Measurements from ENCODE around the gene SLIT3.

Gene SLIT3

DNA sequence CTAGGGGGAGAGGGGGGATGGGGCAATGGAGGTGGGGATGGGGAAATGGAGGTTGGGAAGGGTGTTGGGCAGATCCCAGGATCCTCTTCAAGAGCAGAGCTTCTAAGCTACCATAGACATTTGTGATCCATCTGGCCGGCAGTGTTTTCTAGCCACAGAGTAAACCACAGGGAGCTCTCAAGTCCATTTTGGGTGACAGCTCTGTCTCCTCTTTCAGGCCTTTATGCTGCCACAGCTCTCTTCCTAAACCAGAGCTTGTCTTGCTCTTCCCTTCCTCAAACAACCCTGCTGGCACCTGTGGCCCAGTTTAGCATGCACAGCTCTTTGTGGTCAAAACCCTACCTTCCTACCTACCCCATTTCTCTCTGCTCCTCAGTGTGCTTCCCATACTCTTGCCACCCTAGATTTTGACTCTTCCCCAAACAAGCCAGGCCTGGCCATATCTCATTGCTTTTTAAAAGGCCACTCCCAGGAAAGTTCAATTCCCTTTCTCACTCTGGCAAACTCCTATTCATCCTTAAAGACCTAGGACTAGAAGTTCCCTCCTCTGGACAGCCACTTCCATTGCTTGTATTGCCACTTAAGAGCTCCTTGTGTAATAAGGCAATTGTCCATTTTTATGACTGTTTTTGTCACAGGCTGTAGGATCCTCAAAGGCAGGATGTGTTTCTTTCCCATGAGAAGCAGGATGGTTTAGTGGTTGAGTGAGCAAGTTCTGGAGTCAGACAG is 637.5 kb downstream of the SLIT3 start:
- H3K27ac ChIP-seq = peak overlapping the region; percentile 73
- peak overlapping the region; percentile 54 for H2AFZ ChIP-seq (ENCODE audit: low read depth)
- H3K4me1 ChIP-seq (ENCODE audit: low read depth, poor library complexity, severe bottlenecking) = peaks cover 28% of the 10 kb centered on the region
- no peaks in the 10 kb centered on the region for H4K20me1 ChIP-seq (ENCODE audit: insufficient read depth)
- peak overlapping the region; percentile 16; the same call in 1 of the 2 replicates for H3K9ac ChIP-seq
- H3K79me2 ChIP-seq (ENCODE audit: insufficient read depth, low read depth) = no peaks in the 10 kb centered on the region
- no peaks in the 10 kb centered on the region for H3K27me3 ChIP-seq (ENCODE audit: insufficient read depth, low read depth)
- H3K4me3 ChIP-seq (IDR thresholded peaks at IDR 0.05; ENCODE audit: insufficient read depth, low read depth, low read length) = no peak overlapping the region
- peak overlapping the region; percentile 56 for H3K4me2 ChIP-seq
- H3K36me3 ChIP-seq (ENCODE audit: insufficient read depth) = no peaks in the 10 kb centered on the region
- TF ChIP-seq, protein P1, sequence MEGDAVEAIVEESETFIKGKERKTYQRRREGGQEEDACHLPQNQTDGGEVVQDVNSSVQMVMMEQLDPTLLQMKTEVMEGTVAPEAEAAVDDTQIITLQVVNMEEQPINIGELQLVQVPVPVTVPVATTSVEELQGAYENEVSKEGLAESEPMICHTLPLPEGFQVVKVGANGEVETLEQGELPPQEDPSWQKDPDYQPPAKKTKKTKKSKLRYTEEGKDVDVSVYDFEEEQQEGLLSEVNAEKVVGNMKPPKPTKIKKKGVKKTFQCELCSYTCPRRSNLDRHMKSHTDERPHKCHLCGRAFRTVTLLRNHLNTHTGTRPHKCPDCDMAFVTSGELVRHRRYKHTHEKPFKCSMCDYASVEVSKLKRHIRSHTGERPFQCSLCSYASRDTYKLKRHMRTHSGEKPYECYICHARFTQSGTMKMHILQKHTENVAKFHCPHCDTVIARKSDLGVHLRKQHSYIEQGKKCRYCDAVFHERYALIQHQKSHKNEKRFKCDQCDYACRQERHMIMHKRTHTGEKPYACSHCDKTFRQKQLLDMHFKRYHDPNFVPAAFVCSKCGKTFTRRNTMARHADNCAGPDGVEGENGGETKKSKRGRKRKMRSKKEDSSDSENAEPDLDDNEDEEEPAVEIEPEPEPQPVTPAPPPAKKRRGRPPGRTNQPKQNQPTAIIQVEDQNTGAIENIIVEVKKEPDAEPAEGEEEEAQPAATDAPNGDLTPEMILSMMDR (conservative IDR thresholded peaks at IDR 0.05; ENCODE audit: low read depth, low read length) = no peak

DNA sequence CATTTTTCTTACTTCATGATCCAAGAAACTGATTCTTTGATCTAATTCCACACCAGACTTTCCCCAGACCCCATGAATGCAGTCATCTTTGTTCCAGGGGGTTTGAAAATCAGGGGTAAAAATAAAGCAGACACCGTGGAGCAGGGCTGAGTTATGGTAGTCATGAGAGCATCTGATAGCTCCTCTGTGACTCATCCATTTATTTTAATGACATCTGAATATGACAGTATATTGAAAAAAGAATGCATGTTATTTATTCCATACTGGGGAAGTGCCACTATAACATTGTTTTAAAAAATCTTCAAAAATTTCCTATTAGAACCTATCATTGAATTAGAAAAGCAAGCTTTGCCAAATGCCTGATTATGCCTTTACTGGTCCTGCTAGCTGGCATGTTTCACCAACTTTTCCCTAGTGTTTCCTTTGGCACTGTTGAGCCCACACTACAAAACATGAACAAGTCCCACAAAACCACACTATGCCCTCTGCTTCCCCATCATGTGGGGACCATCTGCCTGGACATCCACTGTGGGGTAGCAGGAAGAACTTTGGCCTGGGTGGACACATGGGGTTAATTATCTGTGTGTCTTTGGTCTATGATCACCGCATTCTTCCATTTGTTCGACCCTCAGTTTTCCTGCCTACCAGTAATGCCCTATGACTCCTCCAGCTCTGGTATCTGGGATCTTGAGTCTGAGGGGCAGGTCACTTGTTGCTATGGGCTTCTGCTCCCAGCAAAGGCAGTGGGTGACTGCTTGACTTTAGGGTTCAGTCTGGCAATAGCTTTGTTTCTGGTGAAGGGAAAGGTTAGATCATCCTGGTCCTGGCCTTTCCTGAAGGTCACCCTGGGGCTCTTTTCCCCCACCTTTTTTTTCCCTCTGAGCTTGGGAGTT is 639.1 kb downstream of the SLIT3 start:
- TF ChIP-seq, protein P1 (conservative IDR thresholded peaks at IDR 0.05; ENCODE audit: low read depth, low read length) = no peak

DNA sequence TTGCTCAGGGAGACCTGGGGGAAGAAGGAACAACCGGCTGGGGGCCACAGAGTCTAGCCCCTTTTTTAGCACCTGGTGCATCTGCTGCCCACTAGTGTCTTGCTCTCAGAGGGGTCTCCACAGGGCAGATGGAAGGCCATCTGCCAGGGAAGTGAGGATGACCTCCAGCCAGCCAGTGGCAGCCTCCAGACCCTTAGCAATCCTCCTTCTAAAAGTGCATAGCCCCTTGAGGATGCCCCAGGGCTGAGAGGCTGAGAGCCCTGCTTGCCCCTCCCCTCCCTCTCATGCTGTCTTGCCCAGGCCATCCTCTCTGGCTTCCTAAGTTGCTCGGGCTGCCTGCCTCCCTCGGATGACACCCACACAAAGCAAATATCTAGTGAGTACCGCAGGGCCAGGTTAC is 640.2 kb downstream of the SLIT3 start:
- no peaks in the 10 kb centered on the region for H4K20me1 ChIP-seq (ENCODE audit: insufficient read depth)
- no peak overlapping the region for H3K27ac ChIP-seq
- H3K36me3 ChIP-seq (ENCODE audit: insufficient read depth) = no peaks in the 10 kb centered on the region
- TF ChIP-seq, protein P1 (conservative IDR thresholded peaks at IDR 0.05; ENCODE audit: low read depth, low read length) = no peak
- H3K27me3 ChIP-seq (ENCODE audit: insufficient read depth, low read depth) = no peaks in the 10 kb centered on the region
- no peak overlapping the region for H2AFZ ChIP-seq (ENCODE audit: low read depth)
- no peaks in the 10 kb centered on the region for H3K79me2 ChIP-seq (ENCODE audit: insufficient read depth, low read depth)
- peaks cover 28% of the 10 kb centered on the region for H3K4me1 ChIP-seq (ENCODE audit: low read depth, poor library complexity, severe bottlenecking)
- no peak overlapping the region for H3K4me2 ChIP-seq
- H3K9ac ChIP-seq = no peak overlapping the region
- H3K4me3 ChIP-seq (IDR thresholded peaks at IDR 0.05; ENCODE audit: insufficient read depth, low read depth, low read length) = no peak overlapping the region

More for the DNA sequence above, 639.1 kb downstream of the SLIT3 start:
- Histone ChIP-seq H3K27ac (no peak overlapping the region), H3K79me2 (ENCODE audit: insufficient read depth, low read depth) (no peaks in the 10 kb centered on the region), H2AFZ (ENCODE audit: low read depth) (no peak overlapping the region), H3K4me1 (ENCODE audit: low read depth, poor library complexity, severe bottlenecking) (peaks cover 28% of the 10 kb centered on the region), H4K20me1 (ENCODE audit: insufficient read depth) (no peaks in the 10 kb centered on the region), H3K4me3 (IDR thresholded peaks at IDR 0.05; ENCODE audit: insufficient read depth, low read depth, low read length) (no peak overlapping the region), H3K27me3 (ENCODE audit: insufficient read depth, low read depth) (no peaks in the 10 kb centered on the region), H3K36me3 (ENCODE audit: insufficient read depth) (no peaks in the 10 kb centered on the region), H3K9ac (no peak overlapping the region), H3K4me2 (no peak overlapping the region)

DNA sequence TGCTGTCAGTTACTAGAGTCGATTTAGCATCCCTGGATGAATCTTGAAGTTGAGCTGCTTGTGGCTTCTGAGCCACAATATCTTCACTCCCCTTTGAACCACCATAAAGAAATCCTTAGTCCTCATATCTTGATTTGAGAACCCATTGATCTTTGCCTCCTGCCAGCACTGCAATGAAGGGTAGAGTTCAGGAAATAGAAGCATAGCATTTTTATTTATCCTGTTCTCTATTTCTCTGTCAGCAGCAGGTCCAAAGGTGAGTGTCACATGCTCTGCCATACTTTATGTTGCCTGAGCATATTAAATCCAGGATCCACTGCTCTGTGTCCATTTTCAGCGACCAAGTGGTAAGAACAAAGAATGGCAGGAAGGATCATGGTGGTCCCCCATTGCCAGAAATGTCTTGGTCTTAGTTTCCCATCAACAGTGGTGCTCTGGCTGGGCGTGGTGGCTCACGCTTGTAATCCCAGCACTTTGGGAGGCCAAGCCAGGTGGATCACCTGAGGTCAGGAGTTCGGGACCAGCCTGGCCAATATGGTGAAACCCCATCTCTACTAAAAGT is 641.6 kb downstream of the SLIT3 start:
- no peaks in the 10 kb centered on the region for H3K36me3 ChIP-seq (ENCODE audit: insufficient read depth)
- H3K27ac ChIP-seq = no peak overlapping the region
- TF ChIP-seq, protein P1 (conservative IDR thresholded peaks at IDR 0.05; ENCODE audit: low read depth, low read length) = no peak
- H4K20me1 ChIP-seq (ENCODE audit: insufficient read depth) = no peaks in the 10 kb centered on the region
- no peaks in the 10 kb centered on the region for H3K79me2 ChIP-seq (ENCODE audit: insufficient read depth, low read depth)
- H2AFZ ChIP-seq (ENCODE audit: low read depth) = no peak overlapping the region
- H3K4me2 ChIP-seq = no peak overlapping the region
- H3K4me3 ChIP-seq (IDR thresholded peaks at IDR 0.05; ENCODE audit: insufficient read depth, low read depth, low read length) = no peak overlapping the region
- no peaks in the 10 kb centered on the region for H3K27me3 ChIP-seq (ENCODE audit: insufficient read depth, low read depth)
- H3K4me1 ChIP-seq (ENCODE audit: low read depth, poor library complexity, severe bottlenecking) = peaks cover 19% of the 10 kb centered on the region
- no peak overlapping the region for H3K9ac ChIP-seq
